GM11168 (cell line): ENCODE measurements around the gene METAP2.

Experiments
- in situ Hi-C: fragments of 300-500 bp; cut with MboI; formaldehyde crosslinking; loops from one replicate; pipeline ENCODE4 v1.12.0; 2022; ENCODE audit warnings: low sequenced_read_pairs; ENCODE audit not compliant: unreplicated experiment

METAP2 gene

DNA sequence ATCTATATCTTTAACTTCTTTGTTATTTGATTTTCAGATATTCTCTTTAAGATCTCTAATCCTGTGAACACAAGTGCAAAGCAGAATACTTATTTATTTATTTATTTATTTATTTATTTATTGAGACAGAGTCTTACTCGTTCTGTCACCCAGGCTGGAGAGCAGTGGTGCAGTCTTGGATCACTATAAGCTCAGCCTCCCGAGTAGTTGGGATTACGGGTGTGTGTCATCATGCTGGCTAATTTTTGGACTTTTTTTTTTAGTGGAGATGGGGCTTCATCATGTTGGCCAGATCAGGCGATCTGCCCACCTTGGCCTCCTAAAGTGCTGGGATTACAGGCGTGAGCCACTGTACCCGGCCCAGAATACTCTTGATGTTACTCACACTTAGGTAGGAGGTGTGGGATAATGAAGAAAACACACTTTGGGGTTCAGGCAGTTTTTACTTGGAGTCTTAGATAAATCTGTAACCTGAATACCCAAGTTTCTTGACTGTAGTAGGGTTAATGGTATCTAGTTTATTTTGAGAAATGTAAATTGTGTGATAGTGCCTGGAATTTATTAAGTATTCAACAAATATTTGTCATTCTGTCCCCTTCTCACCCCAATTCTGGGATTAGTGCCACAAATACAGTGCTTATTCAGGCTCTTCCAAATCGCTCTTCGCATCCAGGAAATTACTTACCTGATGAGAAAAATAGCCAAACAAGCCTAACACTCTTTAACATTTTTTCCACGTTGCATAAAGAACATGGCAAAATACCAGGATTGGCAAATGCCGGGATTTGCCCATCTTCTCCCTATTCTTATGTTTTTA is 33.0 kb downstream of the METAP2 start:
- in situ Hi-C loops = no loop called here

DNA sequence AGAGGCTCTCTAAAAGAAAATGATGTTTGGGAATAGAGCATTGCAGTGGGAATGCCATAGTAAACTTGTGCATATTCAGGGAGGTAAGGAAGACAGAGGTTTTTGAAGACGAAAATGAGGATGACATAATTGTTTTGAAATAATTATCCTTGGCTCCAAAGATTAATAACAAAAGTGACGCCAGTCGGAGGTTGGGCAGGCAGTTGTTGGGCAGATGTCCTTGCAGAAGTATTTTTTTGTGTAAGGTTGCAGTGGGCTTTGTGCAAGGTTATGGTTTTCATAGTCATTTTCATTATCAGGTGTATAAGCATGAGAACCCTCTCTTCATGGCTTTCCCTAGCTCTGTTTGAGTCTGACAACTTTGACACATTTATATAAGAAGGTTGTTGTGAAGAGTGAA is 35.3 kb downstream of the METAP2 start:
- in situ Hi-C loops = no loop called here

DNA sequence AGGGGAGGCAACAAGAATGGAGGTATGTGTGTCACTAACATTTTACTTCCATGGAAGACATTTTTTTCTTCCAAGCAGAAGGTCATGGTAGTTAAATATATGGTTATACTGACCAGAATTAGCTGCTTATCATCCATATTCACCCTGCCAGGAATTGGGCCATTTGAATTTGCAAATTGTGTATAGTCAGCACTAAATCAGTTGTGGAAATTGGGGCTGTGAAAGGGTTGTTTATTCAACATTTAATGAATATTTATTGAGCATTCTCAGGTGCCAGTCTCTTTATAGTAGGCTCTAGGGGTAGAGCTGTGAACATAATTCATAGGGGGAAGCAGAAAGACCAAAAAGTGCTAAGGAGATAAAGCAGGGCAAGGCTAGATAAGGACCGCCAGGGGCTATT is 38.0 kb downstream of the METAP2 start:
- in situ Hi-C loops = no loop called here

- in situ Hi-C loops = no loop called here
Observed at GRCh38 chr12:95513599-95513998, 39.6 kb downstream of the METAP2 start.

DNA sequence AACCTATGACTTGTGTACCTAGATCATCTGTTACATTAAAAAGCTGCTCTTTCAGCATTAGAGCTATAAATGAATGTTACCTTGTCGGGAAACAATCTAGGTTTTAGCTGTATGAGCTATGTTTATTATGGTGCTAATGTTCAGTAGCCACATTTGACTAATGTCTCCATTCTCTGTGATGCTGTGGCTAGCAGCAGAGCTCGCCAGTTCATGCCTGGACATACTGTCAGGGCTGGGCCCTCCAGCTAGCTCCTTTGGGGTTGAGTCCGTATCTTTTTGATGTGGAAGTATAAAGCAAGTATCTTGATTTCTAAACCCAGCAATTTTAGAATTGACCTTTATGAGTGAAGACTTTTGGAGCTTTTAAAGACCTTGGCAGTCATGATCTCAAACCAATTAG is 41.2 kb downstream of the METAP2 start:
- in situ Hi-C loops = no loop called here

DNA sequence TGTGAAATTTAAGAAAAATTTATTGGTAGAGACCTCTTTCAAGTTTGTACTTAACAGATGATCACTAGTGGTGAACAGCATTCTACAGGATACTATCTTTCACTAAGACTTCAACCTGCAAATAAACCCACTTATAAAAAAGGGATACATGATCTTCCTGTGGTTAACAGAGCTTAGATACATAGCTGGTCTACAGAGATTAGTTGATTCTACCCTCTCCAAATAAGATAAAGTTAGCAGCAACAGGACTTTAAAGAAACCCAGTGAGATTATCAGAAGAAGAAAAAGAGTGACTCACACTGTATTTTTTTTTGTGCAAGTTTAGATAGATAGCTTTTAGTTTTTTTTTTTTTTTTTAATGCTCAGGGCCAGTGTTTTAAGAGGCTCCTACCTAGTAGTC is 42.8 kb downstream of the METAP2 start:
- in situ Hi-C loops = no loop called here

DNA sequence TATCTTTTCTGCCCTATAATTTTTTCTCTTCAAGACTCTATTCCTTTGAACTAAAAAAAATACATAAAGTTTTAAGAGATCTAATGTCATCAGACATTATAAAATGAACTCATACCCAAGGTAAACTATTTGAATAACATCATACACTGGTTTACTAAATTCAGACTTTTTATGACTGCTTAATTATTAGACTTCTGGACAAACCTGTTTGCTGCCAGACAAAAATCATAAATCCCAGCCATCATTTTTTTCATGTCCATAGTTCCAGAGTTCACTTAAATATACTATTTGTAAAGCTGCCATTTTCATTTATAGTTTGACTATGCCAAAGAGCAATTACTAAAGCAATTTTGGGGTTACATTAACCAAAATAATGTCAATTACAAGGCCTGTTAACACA is 43.3 kb downstream of the METAP2 start:
- in situ Hi-C loops = no loop called here

DNA sequence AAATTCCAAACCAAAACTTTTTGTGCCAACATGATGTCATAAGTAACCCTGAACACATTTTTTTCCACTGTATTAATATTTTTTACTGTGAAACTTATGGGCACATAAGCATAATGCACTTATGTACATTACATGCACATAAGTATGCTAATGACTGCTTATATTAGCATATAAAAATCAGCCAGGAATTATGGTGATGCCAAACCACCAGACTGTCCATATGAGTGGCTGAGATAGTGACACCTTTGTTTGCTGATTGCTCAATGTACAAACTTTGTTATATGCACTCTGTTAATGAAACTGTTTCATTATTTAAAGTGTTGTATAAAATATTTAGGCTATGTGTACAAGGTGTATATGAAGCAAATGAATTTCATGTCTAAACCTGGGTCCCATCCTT is 45.0 kb downstream of the METAP2 start:
- in situ Hi-C loops = no loop called here

- in situ Hi-C loops = no loop called here
Observed at GRCh38 chr12:95520816-95521215, 46.9 kb downstream of the METAP2 start.

GRCh38 chr12:95522692-95523091 is 48.7 kb downstream of the METAP2 start:
- in situ Hi-C loops = no loop called here

- in situ Hi-C loops = no loop called here
Observed at GRCh38 chr12:95528431-95528830, 54.5 kb downstream of the METAP2 start.

DNA sequence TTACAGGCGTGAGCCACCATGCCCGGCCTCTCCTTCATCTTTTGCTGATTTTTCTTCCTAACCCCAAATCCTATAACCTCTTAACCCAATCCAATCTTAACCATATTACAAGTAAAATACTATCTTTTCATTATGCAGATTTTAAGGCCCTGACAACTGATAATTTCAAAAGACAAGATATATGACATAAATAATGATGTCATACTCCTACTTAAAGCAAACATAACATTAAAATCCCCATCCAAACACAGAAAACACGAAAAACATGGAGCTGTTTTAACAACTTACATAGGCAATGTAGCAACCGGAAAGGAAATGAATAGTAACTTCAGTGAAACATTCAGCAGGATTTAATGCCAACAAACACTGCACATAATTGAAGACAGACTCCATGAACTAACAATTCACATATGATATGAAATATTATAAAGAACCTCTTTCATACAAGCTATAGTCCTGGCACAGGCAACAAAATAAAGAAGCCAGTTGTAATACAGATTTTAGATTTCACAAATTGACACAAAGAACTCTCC is 55.8 kb downstream of the METAP2 start:
- in situ Hi-C loops = no loop called here

DNA sequence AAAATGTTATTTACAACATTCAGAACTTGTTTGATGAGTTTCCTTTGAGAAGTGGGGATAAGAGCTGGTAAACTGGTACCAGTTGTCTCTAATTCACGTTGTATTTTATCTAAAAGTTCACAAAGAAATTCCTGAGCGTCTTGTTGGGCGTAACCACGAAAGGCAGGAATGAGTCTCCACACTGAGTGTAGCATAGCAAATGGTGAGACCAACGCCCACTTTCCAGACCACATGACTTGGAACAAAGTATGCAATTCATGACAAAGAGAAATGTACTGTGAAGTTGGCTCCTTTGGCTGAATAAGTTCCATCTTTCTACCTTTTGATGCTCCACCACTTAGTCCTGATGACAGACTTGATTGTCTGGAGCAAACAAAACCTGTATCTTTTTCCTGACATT is 58.9 kb downstream of the METAP2 start:
- in situ Hi-C loops = no loop called here

GRCh38 chr12:95533985-95534384 is 60.0 kb downstream of the METAP2 start:
- in situ Hi-C loops = no loop called here

GRCh38 chr12:95538006-95538405 is 64.1 kb downstream of the METAP2 start:
- in situ Hi-C loops = loop anchor here (5.0 kb wide), 1 partner anchor 411 kb away; no protein-coding TSS in a partner anchor

GRCh38 chr12:95538656-95539055 is 64.7 kb downstream of the METAP2 start:
- in situ Hi-C loops = loop anchor here (5.0 kb wide), 1 partner anchor 411 kb away; no protein-coding TSS in a partner anchor

- in situ Hi-C loops = no loop called here
Observed at GRCh38 chr12:95541436-95541835, 67.5 kb downstream of the METAP2 start.

- in situ Hi-C loops = no loop called here
Observed at GRCh38 chr12:95543305-95543704, 69.4 kb downstream of the METAP2 start.

DNA sequence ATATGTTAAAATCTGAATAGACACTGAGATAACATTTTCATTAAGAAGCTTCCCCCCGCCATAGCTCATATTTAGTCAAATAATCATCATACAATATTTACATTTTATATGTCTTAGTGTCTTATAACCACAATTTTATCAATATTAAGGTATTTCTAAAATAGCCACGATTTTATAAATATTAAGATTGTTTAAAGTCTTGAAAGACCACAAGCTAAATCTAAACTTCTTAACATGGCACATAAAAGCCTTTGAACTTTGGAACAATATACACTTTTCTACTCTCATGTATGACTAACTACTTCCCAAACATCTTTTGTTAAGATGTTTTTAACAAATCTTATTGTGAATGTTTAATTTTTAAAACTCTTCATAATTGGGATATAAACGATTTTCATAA is 70.8 kb downstream of the METAP2 start:
- in situ Hi-C loops = no loop called here

GRCh38 chr12:95545303-95545702 is 71.4 kb downstream of the METAP2 start:
- in situ Hi-C loops = no loop called here

DNA sequence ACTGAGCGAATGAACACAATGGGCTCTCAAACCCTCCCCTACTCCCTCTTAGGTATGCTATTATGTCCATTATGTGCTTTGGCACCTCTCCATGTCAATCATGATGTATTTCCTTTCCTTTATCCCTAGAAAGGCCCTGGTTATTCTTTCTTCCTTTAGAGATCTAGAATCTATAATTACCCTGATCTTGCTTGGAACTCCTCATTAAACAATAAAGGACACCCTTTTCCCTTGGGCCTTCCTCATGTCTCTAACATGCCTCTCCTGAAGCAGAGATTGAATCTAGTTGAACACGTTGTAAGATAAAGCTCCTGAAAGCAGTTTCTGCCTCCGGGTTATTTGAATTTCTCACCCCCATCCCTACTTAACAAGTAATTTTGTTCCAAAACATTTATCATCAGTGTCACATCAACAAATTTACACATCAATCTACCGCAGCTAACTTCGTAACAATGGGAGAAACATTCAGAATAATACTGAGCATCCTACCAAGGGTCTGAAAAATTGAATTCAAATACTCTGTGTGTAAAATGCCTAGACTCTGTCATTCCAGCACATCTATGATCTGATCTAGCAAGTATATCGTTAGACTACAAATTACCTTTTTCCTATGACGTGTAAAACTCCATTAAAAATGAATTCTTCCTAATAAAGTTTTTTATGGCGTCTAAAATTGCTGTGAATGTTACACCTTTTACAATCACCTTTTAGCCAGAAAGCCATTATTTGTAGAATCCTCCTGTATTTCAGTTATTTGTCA is 72.0 kb downstream of the METAP2 start:
- in situ Hi-C loops = no loop called here
